ENCODE data around the gene SZT2.

GRCh38 chr1:43447891-43448708, 58.4 kb downstream of the SZT2 start:
- TF ChIP-seq CTCF (IDR thresholded peaks at IDR 0.05; ENCODE audit: low read depth, low read length) (no peak), MAX (IDR thresholded peaks at IDR 0.05; ENCODE audit: low read depth, low read length) (no peak)

Measured in NB4 (cell line).